ENCODE data around the gene RECQL5. TPM values are rescaled to one million over a fixed set of nuclear protein-coding genes. Genes with fewer than 3 reads are reported as not detected.
A peak's percentile ranks its signal among the peaks of the same experiment; 100 is the strongest.

Gene RECQL5
- total RNA-seq, 1 experiment from 2014 or later: 36.3 TPM

- CTCF ChIA-PET: interaction anchor here (0.6 to 12.7 kb wide), 24 partner anchors 9 to 253 kb away, joined by 3 to 152 read pairs (median 5); partner anchors contain the start of genes ITGB4, RECQL5 and SAP30BP
- Mint-ChIP-seq H3K4me1 (ENCODE audit: insufficient read depth, unreplicated experiment) (peaks cover 46% of the 10 kb centered on the region), H3K27me3 (ENCODE audit: insufficient read depth, unreplicated experiment) (no peaks in the 10 kb centered on the region), H3K36me3 (ENCODE audit: insufficient read depth, unreplicated experiment) (peaks cover 31% of the 10 kb centered on the region), H3K9me3 (ENCODE audit: unreplicated experiment) (no peaks in the 10 kb centered on the region), H3K4me3 (ENCODE audit: unreplicated experiment) (no peak overlapping the region), H3K27ac (ENCODE audit: low read depth, unreplicated experiment) (peak overlapping the region; percentile 91)
- intact Hi-C loops (cut with micrococcal nuclease): no loop called here
- BruUV-seq (replicated peaks): no TSS peak
- POLR2A ChIA-PET: interaction anchor here (0.7 to 26.7 kb wide), 16 partner anchors 10 to 275 kb away, joined by 3 to 748 read pairs (median 13); partner anchors contain the start of genes GALK1, ITGB4, RECQL5 and SAP30BP
- no peak for DNase-seq (ENCODE audit: unreplicated experiment)
- no peak for TF ChIP-seq CTCF (IDR thresholded peaks at IDR 0.05; ENCODE audit: unreplicated experiment)
These were observed 13.5 kb upstream of the RECQL5 start for GRCh38 chr17:75680431-75680830.

DNA sequence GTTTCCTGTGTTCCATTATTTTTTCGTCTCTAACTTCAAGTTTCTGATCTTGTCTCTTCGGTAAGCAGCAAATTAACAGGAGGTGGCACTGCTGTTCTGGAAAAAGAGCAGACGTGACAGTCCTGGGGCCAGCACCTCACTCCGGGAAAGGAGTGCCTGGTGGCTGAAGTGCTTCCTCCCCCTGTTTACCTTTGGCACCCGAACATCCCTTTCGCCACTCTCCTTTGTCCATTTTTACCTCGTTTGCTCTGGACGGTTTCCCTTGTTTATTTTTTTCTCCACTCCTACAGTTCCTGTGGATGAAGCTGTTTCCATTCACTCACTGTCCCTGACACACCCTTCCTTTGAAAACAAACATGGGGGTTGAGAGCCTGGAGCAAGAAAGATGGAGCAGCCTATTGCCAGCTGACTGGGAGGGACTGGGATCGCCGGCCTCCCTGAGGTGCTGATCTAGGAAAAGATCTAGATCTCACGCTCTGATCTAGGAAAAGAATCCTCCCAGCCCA is 12.8 kb upstream of the RECQL5 start:
- intact Hi-C loops (cut with micrococcal nuclease): loop anchor here (1.0 kb wide), 2 partner anchors 44 to 68 kb away; no protein-coding TSS in a partner anchor
- DNase-seq (ENCODE audit: unreplicated experiment): peak; percentile 92
- no TSS peak for BruUV-seq (replicated peaks)
- H3K4me3 Mint-ChIP-seq (ENCODE audit: unreplicated experiment): peak overlapping the region; percentile 60
- H3K36me3 Mint-ChIP-seq (ENCODE audit: insufficient read depth, unreplicated experiment): peaks cover 37% of the 10 kb centered on the region
- ChIA-PET POLR2A (interaction anchor here (0.5 to 26.7 kb wide), 16 partner anchors 9 to 1250 kb away, joined by 3 to 748 read pairs (median 13); partner anchors contain the start of genes GALK1, ITGB4, RECQL5 and SAP30BP), CTCF (interaction anchor here (0.6 to 12.7 kb wide), 26 partner anchors 9 to 304 kb away, joined by 3 to 152 read pairs (median 5); partner anchors contain the start of genes ITGB4, RECQL5 and SAP30BP)
- H3K9me3 Mint-ChIP-seq (ENCODE audit: unreplicated experiment): no peaks in the 10 kb centered on the region
- H3K27me3 Mint-ChIP-seq (ENCODE audit: insufficient read depth, unreplicated experiment): no peaks in the 10 kb centered on the region
- peaks cover 39% of the 10 kb centered on the region for H3K4me1 Mint-ChIP-seq (ENCODE audit: insufficient read depth, unreplicated experiment)
- peak overlapping the region; percentile 91 for H3K27ac Mint-ChIP-seq (ENCODE audit: low read depth, unreplicated experiment)
- TF ChIP-seq CTCF (IDR thresholded peaks at IDR 0.05; ENCODE audit: unreplicated experiment): peak; percentile 60

- H3K27ac Mint-ChIP-seq (ENCODE audit: low read depth, unreplicated experiment): no peak overlapping the region
- ChIA-PET POLR2A (interaction anchor here (0.9 to 26.7 kb wide), 9 partner anchors 9 to 119 kb away, joined by 3 to 748 read pairs (median 5); partner anchors contain the start of gene ITGB4), CTCF (interaction anchor here (0.7 to 12.7 kb wide), 7 partner anchors 14 to 89 kb away, joined by 3 to 152 read pairs (median 4); partner anchors contain the start of gene GALK1)
- BruUV-seq (replicated peaks): no TSS peak
- no peaks in the 10 kb centered on the region for H3K9me3 Mint-ChIP-seq (ENCODE audit: unreplicated experiment)
- intact Hi-C loops (cut with micrococcal nuclease): no loop called here
- no peak overlapping the region for H3K4me3 Mint-ChIP-seq (ENCODE audit: unreplicated experiment)
- TF ChIP-seq CTCF (IDR thresholded peaks at IDR 0.05; ENCODE audit: unreplicated experiment): no peak
- H3K36me3 Mint-ChIP-seq (ENCODE audit: insufficient read depth, unreplicated experiment): peaks cover 63% of the 10 kb centered on the region
- H3K27me3 Mint-ChIP-seq (ENCODE audit: insufficient read depth, unreplicated experiment): no peaks in the 10 kb centered on the region
- no peak for DNase-seq (ENCODE audit: unreplicated experiment)
- H3K4me1 Mint-ChIP-seq (ENCODE audit: insufficient read depth, unreplicated experiment): peaks cover 20% of the 10 kb centered on the region
These were observed 9.5 kb upstream of the RECQL5 start for GRCh38 chr17:75676461-75676860.

DNA sequence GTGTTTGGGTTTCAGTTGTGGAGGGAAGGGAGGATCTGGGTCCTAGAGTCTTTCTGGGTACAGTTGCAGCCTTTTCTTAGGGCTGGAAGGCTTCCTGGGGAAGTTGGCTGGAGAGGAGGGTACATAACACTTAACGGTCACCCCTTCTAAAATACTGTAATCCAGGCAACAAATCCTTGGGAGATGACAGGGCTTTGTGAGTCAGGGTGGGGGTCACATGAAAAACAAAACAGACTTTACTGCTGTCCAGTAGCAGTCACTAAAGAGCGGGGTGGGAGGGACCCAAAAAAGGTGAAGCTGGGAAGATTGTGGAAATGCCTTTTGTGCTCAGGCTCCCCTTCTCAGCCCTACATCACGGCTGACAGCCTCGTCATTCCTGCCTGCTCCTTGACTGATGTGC is 6.5 kb upstream of the RECQL5 start:
- no TSS peak for BruUV-seq (replicated peaks)
- Mint-ChIP-seq H3K36me3 (ENCODE audit: insufficient read depth, unreplicated experiment) (peaks cover 74% of the 10 kb centered on the region), H3K9me3 (ENCODE audit: unreplicated experiment) (no peaks in the 10 kb centered on the region), H3K4me1 (ENCODE audit: insufficient read depth, unreplicated experiment) (peaks cover 2% of the 10 kb centered on the region), H3K4me3 (ENCODE audit: unreplicated experiment) (no peak overlapping the region), H3K27ac (ENCODE audit: low read depth, unreplicated experiment) (no peak overlapping the region), H3K27me3 (ENCODE audit: insufficient read depth, unreplicated experiment) (no peaks in the 10 kb centered on the region)
- CTCF ChIA-PET: interaction anchor here (0.5 to 12.7 kb wide), 7 partner anchors 47 to 305 kb away, joined by 3 to 152 read pairs (median 4); partner anchors contain the start of genes ACOX1 and UNK
- intact Hi-C loops (cut with micrococcal nuclease): no loop called here
- no peak for TF ChIP-seq CTCF (IDR thresholded peaks at IDR 0.05; ENCODE audit: unreplicated experiment)
- DNase-seq (ENCODE audit: unreplicated experiment): no peak
- POLR2A ChIA-PET: interaction anchor here (0.9 to 26.7 kb wide), 6 partner anchors 10 to 106 kb away, joined by 4 to 748 read pairs (median 11); partner anchors contain the start of gene ITGB4
